Hematopoietic multipotent progenitor cell treated with erythropoietin and hydrocortisone succinate and interleukin-3 and kit ligand, for 17 days (in vitro differentiated cells): Measurements from ENCODE around the gene SNX24.
"Not testable (repeated sequence)": the region's sequence is repeated elsewhere in the genome, so short reads cannot be mapped to it uniquely, and the experiment has no call there.

ENCODE experiments used
- DNase-seq: peaks from one replicate; pipeline ENCODE4 v3.0.0-alpha.2; 2015; ENCODE audit warnings: low spot score

The SNX24 gene

DNA sequence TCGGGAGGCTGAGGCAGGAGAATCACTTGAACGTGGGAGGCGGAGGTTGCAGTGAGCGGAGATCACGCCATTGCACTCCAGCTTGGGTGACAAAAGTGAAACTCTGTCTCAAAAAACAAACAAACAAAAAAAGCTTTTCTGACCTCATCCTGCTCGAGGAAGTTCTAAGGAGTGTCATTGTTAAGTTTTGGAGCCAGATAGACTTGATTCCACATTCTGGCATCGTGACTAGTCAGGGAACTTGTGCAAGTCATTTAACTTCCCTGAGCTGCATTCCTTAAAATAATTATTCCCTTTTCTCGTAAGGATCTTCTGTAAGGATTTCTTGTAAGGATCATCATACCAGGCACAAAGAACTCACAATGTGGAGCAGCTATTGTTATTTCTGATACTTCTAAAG is 26.2 kb downstream of the SNX24 start:
- DNase-seq: no peak

DNA sequence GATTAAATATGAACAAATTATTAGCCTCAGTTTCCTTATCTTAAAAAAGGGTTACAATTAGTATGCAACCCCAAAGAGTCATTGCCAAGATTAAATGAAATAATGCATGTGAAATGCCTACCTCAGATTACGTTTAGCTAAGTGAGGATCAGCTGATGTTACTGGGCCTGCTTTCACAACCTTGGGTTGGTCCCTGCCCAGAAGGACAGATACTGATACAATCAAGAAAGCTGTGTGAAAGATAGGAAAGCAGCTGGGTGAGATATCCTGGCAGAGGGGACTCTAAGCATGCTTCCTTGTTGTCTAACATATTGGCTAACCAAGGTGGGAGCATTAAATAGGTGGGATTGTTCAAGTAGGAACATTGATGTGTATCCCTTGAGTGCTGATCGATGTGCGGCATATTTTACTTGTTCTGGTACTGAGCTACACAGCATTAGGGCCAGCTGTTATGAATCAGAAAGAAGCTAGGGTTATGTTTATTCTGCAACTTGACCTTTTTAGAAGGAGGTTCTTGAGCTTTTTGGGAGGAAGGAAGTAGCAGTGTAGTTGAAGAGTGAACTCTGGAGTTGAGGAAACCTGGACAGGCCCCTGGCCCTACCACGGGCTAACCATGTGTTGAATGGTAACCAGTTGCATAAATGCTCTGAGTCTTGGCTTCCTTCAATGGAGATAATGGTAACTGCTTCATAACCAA is 28.9 kb downstream of the SNX24 start:
- DNase-seq: no peak

DNA sequence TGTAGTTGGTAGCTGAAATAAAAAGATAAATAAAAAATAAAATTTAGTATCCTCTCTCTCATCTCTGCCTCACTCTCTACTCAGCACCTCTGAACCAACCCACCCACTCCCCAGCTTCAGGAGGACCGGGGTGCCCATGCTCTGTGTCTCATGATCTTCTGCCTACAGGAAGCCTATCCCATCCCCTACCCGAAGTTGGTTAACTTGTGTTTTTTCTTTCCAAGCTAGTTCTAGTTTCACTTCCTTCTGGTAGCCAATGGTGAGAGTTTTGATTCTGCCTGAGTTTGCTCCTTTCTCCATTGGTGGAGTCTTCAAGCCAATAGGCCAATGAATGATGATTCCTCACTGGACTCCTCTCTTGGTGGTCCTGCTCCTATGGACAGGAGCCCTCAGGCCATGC is 32.1 kb downstream of the SNX24 start:
- no peak for DNase-seq

DNA sequence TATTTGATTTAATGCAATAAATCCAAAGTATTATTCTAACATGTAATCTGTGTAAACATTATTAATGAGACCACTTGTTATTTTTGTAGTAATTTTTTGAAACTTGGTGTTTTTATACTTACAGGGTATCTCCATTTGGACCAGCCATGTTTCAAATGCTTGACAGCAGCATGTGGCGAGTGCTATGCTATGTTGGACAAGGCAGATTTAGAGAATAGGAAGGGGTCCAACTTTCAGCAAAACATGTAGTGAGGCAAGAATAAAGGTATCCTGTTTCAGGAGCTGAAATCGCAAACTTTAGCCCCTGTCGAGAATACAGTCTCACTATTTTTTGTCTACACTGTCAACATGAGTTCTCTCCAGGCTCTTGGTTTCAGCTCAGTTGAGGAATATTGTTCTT is 33.7 kb downstream of the SNX24 start:
- no peak for DNase-seq

DNA sequence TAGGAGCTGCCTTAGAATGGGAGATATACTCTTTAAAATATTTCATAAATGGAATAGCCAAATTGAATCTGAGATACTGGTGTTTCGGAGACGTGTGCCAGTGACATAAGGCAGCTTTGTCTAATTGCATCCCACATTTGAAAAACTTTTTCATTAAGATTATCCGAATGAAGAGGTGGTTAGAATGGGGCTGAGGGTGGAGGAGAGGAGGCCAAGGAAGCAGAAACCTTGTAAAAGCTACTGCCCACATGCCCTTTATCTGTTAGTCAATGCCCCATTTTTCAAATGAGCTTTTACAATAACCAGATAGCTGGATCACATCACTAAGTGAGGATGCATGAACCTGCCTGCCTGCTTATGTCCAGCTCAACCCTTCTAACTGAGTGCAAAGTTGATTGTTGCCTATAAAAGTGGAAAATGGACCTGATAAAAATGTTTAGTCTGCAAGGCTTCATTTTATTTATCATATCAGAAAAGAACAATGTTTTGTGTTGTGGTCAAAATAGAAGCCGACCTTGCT is 34.8 kb downstream of the SNX24 start:
- no peak for DNase-seq

DNA sequence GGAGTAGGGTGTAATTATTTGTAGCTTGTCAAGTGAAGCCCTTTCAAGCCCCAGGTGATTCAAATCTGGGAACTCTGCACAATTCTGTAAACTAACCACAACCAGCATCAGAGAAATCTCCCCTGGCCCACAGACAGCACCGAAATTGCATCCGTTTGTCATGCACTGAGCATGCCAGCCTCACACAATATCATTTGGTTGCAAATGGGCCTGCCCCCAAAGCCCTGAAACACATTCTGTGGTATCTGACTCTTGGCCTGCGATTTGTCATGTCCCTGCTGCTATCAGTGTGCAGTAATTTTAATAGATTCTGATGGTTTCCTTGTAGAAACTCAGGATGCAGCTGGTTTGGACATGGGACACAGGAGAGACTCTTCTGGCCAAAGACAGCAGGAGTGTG is 35.3 kb downstream of the SNX24 start:
- DNase-seq: no peak

DNA sequence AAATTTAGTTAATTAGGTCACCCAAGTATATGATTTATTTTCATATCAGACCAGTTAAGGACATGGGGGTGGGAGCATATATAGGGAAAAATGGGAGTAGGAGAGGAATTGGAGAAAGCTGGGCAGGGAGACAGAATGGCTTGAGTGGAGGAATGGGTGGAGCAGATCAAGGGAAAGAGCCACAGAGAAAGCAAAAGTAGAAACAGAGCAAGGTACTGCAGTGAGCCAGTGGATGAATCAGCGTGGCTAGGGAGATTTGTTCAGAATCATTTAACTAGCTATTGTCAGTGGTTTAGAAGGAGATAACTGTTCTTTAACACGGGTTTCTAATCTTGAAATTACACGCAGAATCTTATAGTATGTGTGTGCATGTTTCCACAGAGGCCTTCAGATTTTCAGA is 37.4 kb downstream of the SNX24 start:
- DNase-seq: no peak

DNA sequence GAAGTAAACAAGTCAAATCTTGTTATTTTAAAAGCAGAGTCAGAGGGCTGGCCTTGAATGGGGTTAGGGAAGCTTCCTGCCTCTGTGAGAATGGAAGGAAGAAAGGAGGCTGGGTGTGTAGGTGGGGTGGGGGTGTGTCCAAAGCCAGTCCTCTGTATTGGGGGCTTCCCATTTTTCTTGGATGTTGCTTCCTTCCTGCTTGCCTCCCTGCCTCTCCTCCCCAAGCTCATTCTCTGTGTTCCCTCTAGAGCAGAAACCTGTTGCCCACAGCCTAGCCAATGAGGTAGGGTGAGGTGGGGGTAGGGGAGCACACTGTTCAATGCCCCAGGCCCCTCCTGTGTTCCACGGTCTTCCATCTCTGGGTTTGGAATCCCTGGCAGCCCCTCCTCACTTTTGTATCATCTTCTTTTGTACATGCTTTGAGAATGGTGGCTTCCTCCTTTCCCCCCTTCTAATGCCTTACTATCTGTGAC is 39.7 kb downstream of the SNX24 start:
- no peak for DNase-seq

DNA sequence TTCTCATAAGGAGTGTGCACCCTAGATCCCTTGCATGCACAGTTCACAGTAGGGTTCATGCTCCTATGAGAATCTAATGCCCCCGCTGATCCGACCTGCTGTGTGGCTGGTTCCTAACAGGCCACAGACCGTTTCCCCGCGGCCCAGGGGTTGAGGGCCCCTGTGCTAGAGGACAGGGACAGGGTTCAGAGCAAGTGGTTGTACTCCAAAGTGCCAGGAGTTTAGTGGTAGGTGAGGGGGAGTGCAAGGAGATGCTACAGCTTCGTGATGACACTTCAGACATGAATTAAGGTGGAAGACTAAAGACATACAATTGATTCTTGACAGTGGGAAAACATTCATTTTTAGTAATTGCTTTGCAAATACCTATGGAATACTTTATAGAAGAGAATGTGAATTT is 40.5 kb downstream of the SNX24 start:
- no peak for DNase-seq

DNA sequence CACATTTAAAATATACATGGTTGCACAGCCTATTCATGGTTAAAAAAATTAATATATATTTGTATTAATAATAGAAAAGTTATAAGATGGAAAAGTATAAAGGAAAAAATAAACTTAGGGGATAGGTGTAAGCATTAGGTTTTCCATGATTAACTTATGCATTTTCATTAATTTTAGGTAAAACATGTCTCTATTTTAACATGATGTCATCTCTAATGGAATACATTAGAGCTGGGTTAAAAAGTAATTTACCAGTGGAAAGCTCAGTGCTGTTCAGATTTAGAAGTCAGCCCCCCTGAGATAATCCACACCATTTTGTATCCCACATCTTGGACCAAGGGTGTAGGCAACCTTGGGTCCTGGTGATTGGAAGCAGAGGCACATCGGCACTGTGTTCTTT is 49.7 kb downstream of the SNX24 start:
- no peak for DNase-seq

DNA sequence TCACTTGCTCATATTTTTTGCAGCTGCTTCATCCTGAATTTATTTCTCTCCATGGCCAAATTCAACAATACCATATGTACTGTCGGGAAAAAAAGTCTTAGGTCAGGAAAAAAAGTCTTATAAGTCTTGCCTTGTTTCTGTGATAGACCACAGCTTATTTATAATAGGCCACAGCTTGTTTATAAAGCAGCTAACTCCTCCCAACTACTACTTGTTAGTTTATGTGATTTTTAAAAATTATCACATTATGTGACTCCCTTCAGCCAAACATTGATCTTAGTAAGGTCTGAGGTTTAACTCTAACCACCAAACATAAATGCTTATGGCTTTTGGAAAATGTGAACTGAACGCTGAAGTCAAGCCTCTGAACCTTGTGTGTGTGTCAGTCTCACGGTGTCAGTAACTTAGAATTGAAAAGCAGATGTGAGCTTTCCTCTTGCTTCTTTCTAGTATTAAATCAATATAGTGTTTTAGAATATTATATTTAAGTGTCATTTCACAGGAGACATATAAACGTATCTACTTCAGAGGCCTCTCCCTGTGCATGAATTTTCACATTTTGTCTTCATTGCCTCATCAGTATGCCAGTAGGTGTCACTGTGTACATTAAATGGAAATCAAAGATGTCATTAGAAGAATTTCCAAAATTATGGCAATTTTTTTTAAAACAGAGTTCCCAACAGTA is 51.3 kb downstream of the SNX24 start:
- no peak for DNase-seq

DNA sequence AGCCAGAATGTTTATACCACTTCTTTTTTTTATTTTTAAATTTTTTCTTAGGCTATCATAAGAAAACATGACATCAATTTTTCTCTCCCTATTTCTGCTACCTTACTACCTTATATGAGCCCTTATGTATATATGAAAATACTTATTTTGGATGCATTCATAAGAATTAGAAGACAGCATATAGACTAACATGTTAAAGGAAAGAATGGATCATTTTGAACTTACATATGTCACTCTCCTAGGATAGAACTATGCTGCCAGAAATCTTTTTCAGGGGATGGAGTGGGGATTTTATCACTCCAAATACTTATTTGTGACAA is 51.8 kb downstream of the SNX24 start:
- DNase-seq: no peak

DNA sequence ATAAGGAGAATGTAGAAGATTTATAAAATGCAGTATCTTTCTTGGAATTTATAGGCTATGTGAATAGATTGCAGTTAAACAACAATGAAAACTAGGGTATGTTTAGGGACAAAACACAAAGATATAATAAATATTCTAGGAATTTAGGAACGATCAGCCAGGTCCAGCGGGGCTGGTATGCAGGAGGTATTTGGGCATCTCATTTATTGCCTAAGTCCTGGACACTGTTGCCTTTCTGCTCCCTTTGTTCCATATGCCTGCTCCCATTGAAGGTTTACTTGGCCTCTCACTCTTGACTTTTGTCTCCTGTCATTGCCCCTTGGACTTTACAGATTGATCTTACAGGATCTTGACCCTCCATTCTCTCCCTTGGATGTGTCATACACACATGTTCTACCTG is 55.9 kb downstream of the SNX24 start:
- no peak for DNase-seq

DNA sequence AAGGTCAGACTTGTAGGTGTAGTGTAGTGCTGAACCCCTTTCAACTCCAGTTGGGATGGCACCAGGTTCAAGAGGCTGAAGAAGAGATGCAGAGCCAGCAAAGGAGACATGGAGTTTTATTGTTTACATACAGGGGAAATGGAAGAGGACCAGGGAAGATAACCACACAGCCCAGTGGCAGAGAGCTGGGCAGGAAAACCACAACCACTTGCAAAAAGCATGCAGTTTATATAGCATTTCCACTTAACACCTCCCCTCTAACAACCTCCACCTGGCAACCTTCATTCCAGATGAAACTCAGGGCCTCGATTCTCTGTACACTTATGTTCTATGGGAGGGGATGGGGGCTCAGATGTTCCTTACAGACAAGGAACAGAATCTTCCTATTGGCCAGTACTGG is 56.9 kb downstream of the SNX24 start:
- no peak for DNase-seq

DNA sequence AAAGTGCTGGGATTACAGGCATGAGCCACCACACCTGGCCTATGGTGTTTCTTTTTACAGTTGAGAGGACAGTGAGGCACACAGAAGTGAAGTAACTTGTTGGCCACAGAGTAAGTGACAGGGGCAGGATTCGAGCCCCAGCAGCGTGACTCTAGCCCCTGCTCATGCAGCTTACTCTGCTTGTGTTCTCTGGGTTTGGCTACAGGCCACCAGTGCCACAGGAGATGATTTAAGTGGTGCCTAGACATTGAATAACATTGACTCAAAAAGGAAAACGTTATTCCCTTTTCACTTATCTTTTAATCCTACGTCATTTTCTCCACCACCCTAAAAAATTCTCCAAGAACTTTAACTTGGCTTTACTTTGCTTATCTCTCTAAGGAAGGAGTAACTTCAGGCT is 61.4 kb downstream of the SNX24 start:
- DNase-seq: no peak

DNA sequence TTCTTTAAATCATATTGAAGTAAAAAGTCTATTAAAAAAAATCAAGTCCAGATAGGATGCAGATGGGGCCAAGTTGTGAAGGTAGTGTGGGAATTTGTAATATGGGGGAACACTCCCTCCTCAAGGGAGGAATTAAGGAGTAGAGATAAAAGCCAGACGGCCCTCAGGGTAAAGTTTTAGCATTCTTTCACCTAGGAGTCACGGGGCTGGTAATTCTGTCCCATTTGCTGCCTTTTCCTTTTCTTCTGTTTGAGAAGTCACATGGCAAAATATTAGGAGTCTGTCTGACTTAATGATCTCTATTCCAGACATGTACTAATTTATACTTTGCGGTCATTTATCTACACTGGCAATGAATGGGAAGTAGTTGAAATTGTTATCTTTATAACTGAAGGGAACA is 61.9 kb downstream of the SNX24 start:
- DNase-seq: no peak

DNA sequence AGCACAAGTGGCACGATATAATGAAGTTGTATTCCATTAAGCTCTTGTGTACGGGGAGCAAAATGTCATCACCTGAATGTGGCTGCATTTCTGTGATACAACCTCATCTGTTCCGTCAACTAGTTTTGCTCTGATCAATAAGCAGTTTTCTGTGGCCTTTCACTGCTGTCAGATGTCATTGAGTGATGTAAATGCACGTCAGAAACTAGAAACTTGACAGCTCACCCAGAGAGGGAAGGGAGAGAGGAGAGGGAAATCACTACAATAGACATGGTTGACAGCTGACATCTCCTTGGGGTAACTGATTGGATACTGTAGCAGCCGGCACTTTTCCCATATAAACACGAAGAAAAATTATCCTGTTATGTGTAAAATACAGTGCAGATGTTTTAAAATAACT is 62.7 kb downstream of the SNX24 start:
- no peak for DNase-seq

DNA sequence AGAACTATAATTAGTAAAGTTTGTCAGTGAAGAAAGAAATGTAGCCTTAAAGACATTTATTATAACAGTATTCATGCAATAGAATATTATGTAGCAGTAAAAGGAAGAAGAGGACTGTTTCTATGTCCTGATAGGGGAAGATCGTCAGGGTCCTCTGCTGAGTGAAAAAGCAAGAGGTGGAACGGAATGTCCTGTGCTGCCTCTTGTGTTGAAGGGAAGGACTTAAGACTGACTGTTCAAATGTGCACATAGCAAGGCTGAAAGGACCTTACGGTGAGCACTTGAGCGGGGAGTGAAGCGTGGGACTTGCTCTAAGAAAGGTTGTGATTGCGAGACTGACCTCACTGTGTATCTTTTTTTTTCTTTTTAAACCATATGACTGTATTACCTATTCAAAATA is 63.2 kb downstream of the SNX24 start:
- DNase-seq: no peak

DNA sequence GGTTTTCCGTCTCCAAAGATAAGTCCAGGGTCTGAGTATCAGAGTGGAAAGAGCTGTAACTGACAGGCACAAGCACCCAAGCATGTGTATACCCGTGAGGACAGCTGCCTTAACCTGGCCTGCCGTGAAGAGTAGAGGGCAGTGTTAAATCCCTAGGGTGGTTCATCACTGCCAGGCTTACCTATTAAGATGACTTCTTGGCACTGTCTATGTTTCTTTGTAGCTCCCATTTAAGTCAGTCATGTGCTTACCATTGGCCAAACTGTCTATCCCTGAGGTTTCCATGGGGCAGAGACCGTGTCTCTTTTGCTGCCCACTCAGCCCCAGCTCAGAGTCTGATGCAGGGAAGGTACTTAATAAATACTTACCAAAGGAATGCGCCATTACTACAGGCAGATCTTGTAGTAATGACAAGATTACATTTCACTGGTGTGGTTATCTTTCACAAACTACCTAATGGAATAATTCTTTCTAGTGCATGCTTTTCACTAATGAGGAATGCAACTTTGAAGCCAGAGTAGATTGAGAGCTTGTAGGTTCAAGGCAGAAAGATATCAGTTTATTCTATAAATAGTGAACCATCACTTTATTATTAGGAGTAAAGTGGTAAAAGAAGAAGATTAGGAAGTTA is 64.2 kb downstream of the SNX24 start:
- DNase-seq: no peak

DNA sequence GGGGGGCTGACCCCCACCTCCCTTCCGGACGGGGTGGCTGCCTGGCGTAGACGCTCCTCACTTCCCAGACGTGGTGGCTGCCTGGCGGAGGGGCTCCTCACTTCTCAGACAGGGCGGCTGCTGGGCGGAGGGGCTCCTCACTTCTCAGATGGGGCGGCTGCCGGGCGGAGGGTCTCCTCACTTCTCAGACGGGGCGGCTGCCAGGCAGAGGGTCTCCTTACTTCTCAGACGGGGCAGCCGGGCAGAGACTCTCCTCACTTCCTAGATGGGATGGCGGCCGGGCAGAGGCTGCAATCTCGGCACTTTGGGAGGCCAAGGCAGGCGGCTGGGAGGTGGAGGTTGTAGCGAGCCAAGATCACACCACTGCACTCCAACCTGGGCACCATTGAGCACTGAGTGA is 68.0 kb downstream of the SNX24 start:
- not testable (repeated sequence) for DNase-seq

DNA sequence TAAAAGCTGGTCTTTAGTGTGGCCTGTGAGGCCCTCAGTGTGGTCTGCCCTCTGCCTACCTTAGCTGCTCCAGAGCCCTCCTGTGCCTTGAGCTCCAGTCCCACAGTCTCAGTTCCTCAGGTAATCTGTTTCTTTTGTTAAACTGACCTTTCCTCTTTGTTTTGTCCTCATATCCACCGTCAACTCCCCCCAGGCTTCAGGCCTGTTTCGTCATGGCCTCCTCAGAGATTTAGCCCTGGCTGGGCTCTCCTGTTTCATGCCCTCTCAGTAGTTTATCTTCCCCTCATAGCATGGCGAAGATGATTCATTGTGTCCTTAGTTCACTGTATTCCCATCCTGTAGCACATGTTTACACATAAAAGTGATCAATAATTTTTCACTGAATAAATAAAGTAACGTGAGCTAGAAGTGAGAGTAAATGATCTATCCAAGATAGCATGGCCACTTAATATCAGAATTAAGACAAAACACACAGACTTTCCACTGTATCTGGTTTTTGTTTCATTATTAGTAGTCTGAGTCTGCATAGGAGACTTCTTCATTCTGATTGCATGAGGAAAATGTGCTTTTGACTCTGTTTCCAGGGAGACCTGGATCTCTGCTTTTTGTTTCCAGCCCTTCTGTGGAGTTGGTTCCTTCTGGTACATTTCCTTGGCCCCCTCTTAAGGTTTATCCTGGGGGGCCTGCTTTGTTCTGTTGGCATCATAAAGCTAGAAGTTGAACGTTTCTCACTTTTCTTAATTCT is 70.5 kb downstream of the SNX24 start:
- DNase-seq: no peak

DNA sequence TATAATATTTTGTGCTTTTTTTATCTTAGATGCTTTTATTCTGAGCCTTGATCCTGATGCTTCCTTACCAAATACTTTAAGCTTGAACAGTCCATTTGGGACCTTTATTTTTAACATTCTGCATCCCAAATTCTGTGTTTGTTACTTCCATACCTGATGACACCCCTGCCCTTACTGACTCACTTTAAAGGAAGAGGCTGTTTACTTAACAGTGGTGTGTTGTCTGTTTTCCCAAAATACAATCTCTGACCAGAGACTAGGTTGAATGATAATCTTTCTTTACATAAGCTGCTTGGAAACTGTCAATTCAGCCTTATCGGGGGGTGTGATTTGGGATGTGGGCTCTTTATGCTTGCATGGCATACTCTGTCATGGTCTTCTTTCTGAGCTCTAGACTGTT is 71.1 kb downstream of the SNX24 start:
- DNase-seq: no peak

DNA sequence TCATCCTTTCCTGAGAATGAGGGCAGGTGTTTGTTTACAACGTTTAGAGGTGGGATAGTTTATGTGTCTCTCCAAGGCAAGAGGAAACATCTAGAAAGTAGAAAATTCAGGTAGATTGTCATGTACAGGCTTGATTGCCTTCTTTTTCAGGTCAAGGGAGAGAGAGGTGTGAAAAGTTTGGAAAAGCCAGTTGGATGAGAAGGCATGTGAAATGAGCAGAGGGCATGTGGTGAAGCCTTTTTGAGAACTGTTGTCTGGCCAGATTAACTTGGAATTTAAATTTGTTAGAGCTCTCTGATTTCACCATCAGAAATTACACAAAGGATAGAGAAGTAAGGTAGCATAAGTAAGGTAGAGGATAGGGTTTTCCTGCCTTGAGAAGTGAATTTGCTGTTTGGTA is 74.6 kb downstream of the SNX24 start:
- no peak for DNase-seq
